Trophoblast cell (in vitro differentiated cells and primary cell): Measurements from ENCODE around the gene DPP6.
"Not testable (repeated sequence)": the region's sequence is repeated elsewhere in the genome, so short reads cannot be mapped to it uniquely, and the experiment has no call there.

ENCODE experiments used
- DNase-seq, 2 donors: peaks; one replicate each; pipeline ENCODE4 v3.0.0-alpha.2; 2016
- H2AFZ ChIP-seq: 2 replicates; pipeline ENCODE4 v1.6.1; 2013; ENCODE audit warnings: low read length, moderate library complexity, mild to moderate bottlenecking; ENCODE audit not compliant: insufficient read depth, poor library complexity
- H2AK5ac ChIP-seq: 2 replicates; pipeline ENCODE4 v1.6.1; 2013; ENCODE audit warnings: mild to moderate bottlenecking, low read length
- H2BK120ac ChIP-seq: 2 replicates; pipeline ENCODE4 v1.6.1; 2013; ENCODE audit warnings: low read length, mild to moderate bottlenecking, moderate library complexity; ENCODE audit not compliant: insufficient read depth, poor library complexity
- H2BK12ac ChIP-seq: 2 replicates; pipeline ENCODE4 v1.6.1; 2013; ENCODE audit warnings: mild to moderate bottlenecking, low read length, moderate library complexity
- H2BK5ac ChIP-seq: 2 replicates; pipeline ENCODE4 v1.6.1; 2013; ENCODE audit warnings: low read length, low read depth, moderate library complexity, mild to moderate bottlenecking; ENCODE audit not compliant: poor library complexity
- H3K14ac ChIP-seq: 2 replicates; pipeline ENCODE4 v1.6.1; 2013; ENCODE audit warnings: mild to moderate bottlenecking, low read length
- H3K18ac ChIP-seq: 2 replicates; pipeline ENCODE4 v1.6.1; 2013; ENCODE audit warnings: mild to moderate bottlenecking, low read length
- H3K23ac ChIP-seq: 2 replicates; pipeline ENCODE4 v1.6.1; 2013; ENCODE audit warnings: low read length
- H3K27ac ChIP-seq: 2 replicates; pipeline ENCODE4 v1.5.1; 2013; ENCODE audit warnings: low read depth, mild to moderate bottlenecking, inconsistent platforms, low read length, moderate library complexity
- H3K27me3 ChIP-seq: 2 replicates; pipeline ENCODE4 v1.6.1; 2013; ENCODE audit warnings: inconsistent platforms, mild to moderate bottlenecking, low read length, moderate library complexity; ENCODE audit not compliant: insufficient read depth
- H3K36me3 ChIP-seq, 2 experiments: 1 replicate in 1 of 2; 2 replicates in 1 of 2; pipeline ENCODE4 v1.6.1; 2013; ENCODE audit warnings: low read length in 2 of 2, mild to moderate bottlenecking in 2 of 2, moderate library complexity in 1 of 2; ENCODE audit not compliant: insufficient read depth in 2 of 2, control insufficient read depth in 1 of 2
- H3K4ac ChIP-seq: 2 replicates; pipeline ENCODE4 v1.6.1; 2013; ENCODE audit warnings: low read depth, mild to moderate bottlenecking, low read length, moderate library complexity
- H3K4me1 ChIP-seq, 2 experiments: 1 replicate in 1 of 2; 2 replicates in 1 of 2; pipeline ENCODE4 v1.6.1; 2013; ENCODE audit warnings: low read length in 2 of 2, mild to moderate bottlenecking in 2 of 2, moderate library complexity in 1 of 2; ENCODE audit not compliant: insufficient read depth in 2 of 2, control insufficient read depth in 1 of 2
- H3K4me2 ChIP-seq: 2 replicates; pipeline ENCODE4 v1.6.1; 2013; ENCODE audit warnings: inconsistent platforms, mild to moderate bottlenecking, low read length, moderate library complexity
- H3K4me3 ChIP-seq: 2 replicates; pipeline ENCODE4 v1.5.1; 2013; ENCODE audit warnings: mild to moderate bottlenecking, low read depth, low read length, inconsistent platforms
- H3K79me1 ChIP-seq: one replicate; pipeline ENCODE4 v1.6.1; 2013; ENCODE audit warnings: low read length
- H3K79me2 ChIP-seq: 2 replicates; pipeline ENCODE4 v1.6.1; 2013; ENCODE audit warnings: low read length, mild to moderate bottlenecking; ENCODE audit not compliant: control insufficient read depth, insufficient read depth, poor library complexity
- H3K9ac ChIP-seq: 2 replicates; pipeline ENCODE4 v1.6.1; 2013; ENCODE audit warnings: mild to moderate bottlenecking, low read length
- H3K9me3 ChIP-seq: 2 replicates; pipeline ENCODE4 v1.6.1; 2013; ENCODE audit warnings: low read depth, mild to moderate bottlenecking, control low read depth, inconsistent platforms, low read length; ENCODE audit not compliant: insufficient read depth
- H4K12ac ChIP-seq: 2 replicates; pipeline ENCODE4 v1.6.1; 2013; ENCODE audit warnings: low read depth, mild to moderate bottlenecking, low read length, moderate library complexity
- H4K8ac ChIP-seq: 2 replicates; pipeline ENCODE4 v1.6.1; 2013; ENCODE audit warnings: low read depth, mild to moderate bottlenecking, low read length, moderate library complexity
- H4K91ac ChIP-seq: one replicate; pipeline ENCODE4 v1.6.1; 2013; ENCODE audit warnings: low read depth, mild to moderate bottlenecking, low read length, moderate library complexity
- WGBS: extraction: QIAGEN DNeasy Blood & Tissue Kit; methylation state at CpG from one replicate; pipeline ENCODE4 v1.1.7; 2013; ENCODE audit warnings: missing lambda C conversion rate; ENCODE audit not compliant: insufficient read length, insufficient coverage; ENCODE audit errors: extremely low coverage; 5-methylcytosine and 5-hydroxymethylcytosine counted together

DPP6 gene

GRCh38 chr7:154672659-154673415 lies 620.6 kb downstream of the DPP6 start:
- no peaks in the 10 kb centered on the region for H3K79me1 ChIP-seq
- no CpG with 5 or more reads among the region's 4 CpGs for WGBS

GRCh38 chr7:154674191-154674590 lies 622.0 kb downstream of the DPP6 start:
- Histone ChIP-seq H3K18ac (no peak overlapping the region), H3K9ac (no peak overlapping the region), H3K9me3 (no peaks in the 10 kb centered on the region), H4K12ac (no peak overlapping the region), H2AFZ (no peak overlapping the region), H3K79me1 (no peaks in the 10 kb centered on the region), H3K4me2 (no peak overlapping the region), H4K8ac (no peak overlapping the region), H3K36me3 (no peaks in the 10 kb centered on the region), H3K27me3 (no peaks in the 10 kb centered on the region), H2BK120ac (no peak overlapping the region), H3K4ac (no peak overlapping the region), H3K79me2 (no peaks in the 10 kb centered on the region), H3K4me1 (no peaks in the 10 kb centered on the region), H2BK5ac (no peak overlapping the region), H4K91ac (no peak overlapping the region), H2AK5ac (no peak overlapping the region), H3K14ac (no peak overlapping the region), H2BK12ac (no peak overlapping the region), H3K4me3 (no peak overlapping the region), H3K27ac (no peak overlapping the region), H3K23ac (no peak overlapping the region)
- no CpG with 5 or more reads among the region's 6 CpGs for WGBS
- DNase-seq, result no peak

More at GRCh38 chr7:154672659-154673415, 620.6 kb downstream of the DPP6 start:
- Histone ChIP-seq H3K18ac (no peak overlapping the region), H3K27me3 (no peaks in the 10 kb centered on the region), H3K9ac (no peak overlapping the region), H3K14ac (no peak overlapping the region), H2AFZ (no peak overlapping the region), H3K4me3 (no peak overlapping the region), H3K4ac (no peak overlapping the region), H3K36me3 (no peaks in the 10 kb centered on the region), H4K8ac (no peak overlapping the region), H3K79me2 (no peaks in the 10 kb centered on the region), H3K4me2 (no peak overlapping the region), H3K27ac (no peak overlapping the region), H3K4me1 (no peaks in the 10 kb centered on the region), H2BK12ac (no peak overlapping the region), H2AK5ac (no peak overlapping the region), H3K9me3 (no peaks in the 10 kb centered on the region), H3K23ac (no peak overlapping the region), H4K91ac (no peak overlapping the region), H4K12ac (no peak overlapping the region), H2BK120ac (no peak overlapping the region), H2BK5ac (no peak overlapping the region)
- no peak for DNase-seq

- H4K12ac ChIP-seq, result no peak overlapping the region
- H3K79me2 ChIP-seq, result no peaks in the 10 kb centered on the region
- H3K79me1 ChIP-seq, result no peaks in the 10 kb centered on the region
- no peaks in the 10 kb centered on the region for H3K27me3 ChIP-seq
- H2BK120ac ChIP-seq, result no peak overlapping the region
- H3K14ac ChIP-seq, result no peak overlapping the region
- H2BK5ac ChIP-seq, result no peak overlapping the region
- H3K27ac ChIP-seq, result no peak overlapping the region
- H3K9me3 ChIP-seq, result no peaks in the 10 kb centered on the region
- H3K4me2 ChIP-seq, result no peak overlapping the region
- no peak overlapping the region for H3K9ac ChIP-seq
- no peak overlapping the region for H3K4me3 ChIP-seq
- H2BK12ac ChIP-seq, result no peak overlapping the region
- no peak overlapping the region for H3K4ac ChIP-seq
- H3K23ac ChIP-seq, result no peak overlapping the region
- WGBS, result no CpG with 5 or more reads among the region's 10 CpGs
- H4K91ac ChIP-seq, result no peak overlapping the region
- no peak overlapping the region for H2AFZ ChIP-seq
- H3K4me1 ChIP-seq, result no peaks in the 10 kb centered on the region
- no peak for DNase-seq
- H3K18ac ChIP-seq, result no peak overlapping the region
- no peak overlapping the region for H4K8ac ChIP-seq
- H2AK5ac ChIP-seq, result no peak overlapping the region
- no peaks in the 10 kb centered on the region for H3K36me3 ChIP-seq
These were observed 623.4 kb downstream of the DPP6 start for GRCh38 chr7:154675560-154675959.

GRCh38 chr7:154676033-154676421 lies 623.8 kb downstream of the DPP6 start:
- not testable (repeated sequence) for H2BK5ac ChIP-seq, H3K14ac ChIP-seq, H2BK120ac ChIP-seq, H3K79me1 ChIP-seq, H2AK5ac ChIP-seq, H3K9ac ChIP-seq, H4K12ac ChIP-seq, H4K91ac ChIP-seq, H3K9me3 ChIP-seq, H3K4ac ChIP-seq, H2BK12ac ChIP-seq, H3K4me3 ChIP-seq, H3K79me2 ChIP-seq, H3K18ac ChIP-seq, H4K8ac ChIP-seq, H3K23ac ChIP-seq, H3K36me3 ChIP-seq, H3K4me2 ChIP-seq, H3K27me3 ChIP-seq, H3K27ac ChIP-seq, H3K4me1 ChIP-seq, H2AFZ ChIP-seq
- WGBS, result no CpG with 5 or more reads among the region's 11 CpGs
- DNase-seq, result peak in 1 of 2 donors; percentile 32
